ENCODE results near the gene SAPCD2. TPM values are rescaled to one million over a fixed set of nuclear protein-coding genes. Genes with fewer than 3 reads are reported as not detected.

The SAPCD2 gene
- total and polyA plus RNA-seq, 2 of the 4 experiments (the other 2 are of a cell fraction): 3.4 to 4.9 TPM

- H3K23ac ChIP-seq (ENCODE audit: low read depth, low read length): no peak overlapping the region
- H3K14ac ChIP-seq (replicated peaks; ENCODE audit: low read depth, low read length): no peak overlapping the region
- no peak overlapping the region for H4K8ac ChIP-seq (ENCODE audit: low read depth in 2 of 2, low read length in 2 of 2)
- no peak overlapping the region for H3K56ac ChIP-seq (ENCODE audit: extremely low read depth, insufficient read depth, low read length)
- H4K5ac ChIP-seq (ENCODE audit: low read depth, low read length): no peak overlapping the region
- no peak overlapping the region for H4K91ac ChIP-seq (ENCODE audit: insufficient read depth, low read depth, low read length)
- ChIA-PET POLR2A (ENCODE audit: unreplicated experiment) (no interaction called here), CTCF (no interaction called here)
- BruUV-seq (replicated peaks): no TSS peak
- no peak overlapping the region for H2BK15ac ChIP-seq (ENCODE audit: low read depth, low read length)
- H3K27ac ChIP-seq (ENCODE audit: insufficient read depth, low read length): no peak overlapping the region
- H2AFZ ChIP-seq (replicated peaks; ENCODE audit: low read length, poor library complexity): no peak overlapping the region
- dilution Hi-C loops (cut with HindIII; ENCODE audit: low sequenced_read_pairs, unreplicated experiment): no loop called here
- no peak overlapping the region for H3K4me2 ChIP-seq (ENCODE audit: low read depth, low read length)
- peaks cover 2% of the 10 kb centered on the region; the same call in 1 of the 2 replicates for H3K27me3 ChIP-seq (ENCODE audit: control insufficient read depth, insufficient read depth, low read length)
- no peak overlapping the region for H2BK120ac ChIP-seq (ENCODE audit: low read depth, low read length)
- H2BK5ac ChIP-seq (ENCODE audit: low read depth, low read length, poor library complexity, severe bottlenecking): no peak overlapping the region
- H3K4me1 ChIP-seq (ENCODE audit: control insufficient read depth, insufficient read depth, low read length): peaks cover 5% of the 10 kb centered on the region
- intact Hi-C loops (cut with micrococcal nuclease): no loop called here
- H2AK5ac ChIP-seq (ENCODE audit: low read depth, low read length): no peak overlapping the region
- ATAC-seq (ENCODE audit: low read depth) (no peak), DNase-seq (no peak)
- no peak overlapping the region for H2BK20ac ChIP-seq (ENCODE audit: low read depth, low read length)
- H3K4me3 ChIP-seq (ENCODE audit: insufficient read depth, low read depth, low read length): no peak overlapping the region
- no peak overlapping the region for H3K9ac ChIP-seq (ENCODE audit: low read depth, low read length)
- H3K79me1 ChIP-seq (ENCODE audit: low read depth in 1 of 2, low read length in 2 of 2): peaks cover 0 to 7% of the 10 kb centered on the region in 2 experiments; a peak in 2 of 4 replicates
- H3K4ac ChIP-seq (ENCODE audit: low read depth, low read length): no peak overlapping the region
- TF ChIP-seq FOS (IDR thresholded peaks at IDR 0.05; ENCODE audit: low read depth, low read length): no peak
- TF ChIP-seq MAFK (IDR thresholded peaks at IDR 0.05; ENCODE audit: low read depth, low read length): no peak
- TF ChIP-seq USF2 (IDR thresholded peaks at IDR 0.05; ENCODE audit: low read depth, low read length): no peak
- no peak for TF ChIP-seq MAZ (IDR thresholded peaks at IDR 0.05; ENCODE audit: borderline replicate concordance, low read depth, low read length)
- TF ChIP-seq CEBPB (IDR thresholded peaks at IDR 0.05; ENCODE audit: low read depth, low read length): no peak
- TF ChIP-seq CHD1 (IDR thresholded peaks at IDR 0.05; ENCODE audit: low read depth, low read length): no peak
- no peak for TF ChIP-seq RFX5 (IDR thresholded peaks at IDR 0.05; ENCODE audit: low read depth, low read length)
- no peak for TF ChIP-seq RCOR1 (IDR thresholded peaks at IDR 0.05; ENCODE audit: insufficient replicate concordance, low read length)
- no peaks in the 10 kb centered on the region for H3K36me3 ChIP-seq (ENCODE audit: control insufficient read depth, insufficient read depth, low read length)
- no peak overlapping the region for H2AK9ac ChIP-seq (replicated peaks; ENCODE audit: low read depth, low read length, poor library complexity)
- 90% methylated on average over 41 of the region's 65 CpGs; no CpG with 5 or more reads in 1 of the 2 experiments for whole genome bisulfite sequencing, 2 experiments (ENCODE audit: extremely low coverage in 2 of 2, insufficient read length in 1 of 2)
- in situ Hi-C loops (cut with MboI; ENCODE audit: low sequenced_read_pairs): loop anchor here (10.0 kb wide), 1 partner anchor 246 kb away; no protein-coding TSS in a partner anchor
- H3K9me1 ChIP-seq (ENCODE audit: insufficient read depth, low read length): peaks cover 3% of the 10 kb centered on the region; the same call in 1 of the 2 replicates
- no peaks in the 10 kb centered on the region; the same call in 1 of the 2 replicates for H4K20me1 ChIP-seq (ENCODE audit: insufficient read depth, low read length)
- H3K18ac ChIP-seq (ENCODE audit: low read depth, low read length): no peak overlapping the region
- no peaks in the 10 kb centered on the region for H3K9me3 ChIP-seq (ENCODE audit: control insufficient read depth, insufficient read depth, low read length)
Observed at GRCh38 chr9:137030538-137031527, 39.5 kb downstream of the SAPCD2 start.
